ENCODE data around the gene TH. TPM values are rescaled to one million over a fixed set of nuclear protein-coding genes. Genes with fewer than 3 reads are reported as not detected.

TH gene
- total and polyA plus RNA-seq, 2 donors (not counting 1 experiment from before 2014, with no cell fraction given), result not detected

GRCh38 chr11:2212411-2213251 is 41.0 kb upstream of the TH start:
- intact Hi-C loops (cut with micrococcal nuclease), result no loop called here
- no peak overlapping the region for H3K4me3 Mint-ChIP-seq
- TF ChIP-seq EZH2 (IDR thresholded peaks at IDR 0.05; ENCODE audit: borderline replicate concordance, insufficient read depth, low read depth, low read length, poor library complexity, severe bottlenecking) (no peak), CTCF (IDR thresholded peaks at IDR 0.05) (no peak)
- Histone ChIP-seq H3K27me3 (replicated peaks in 1 of 4; ENCODE audit: control extremely low read depth in 1 of 4, control insufficient read depth in 3 of 4, insufficient read depth in 4 of 4, low read length in 3 of 4) (no peaks in the 10 kb centered on the region), H3K4me3 (ENCODE audit: control extremely low read depth in 1 of 5, extremely low read depth in 1 of 5, insufficient read depth in 1 of 5, low read depth in 2 of 5, low read length in 4 of 5) (no peak overlapping the region), H3K9me3 (ENCODE audit: control extremely low read depth in 1 of 3, control insufficient read depth in 2 of 3, insufficient read depth in 1 of 3, low read length in 2 of 3) (peaks cover 0 to 3% (median 0%) of the 10 kb centered on the region in 3 donors), H2AFZ (ENCODE audit: insufficient read depth, low read depth, low read length, poor library complexity, severe bottlenecking) (no peak overlapping the region), H3K4me1 (ENCODE audit: control insufficient read depth in 2 of 2, insufficient read depth in 2 of 2, low read length in 2 of 2) (no peaks in the 10 kb centered on the region), H3K36me3 (replicated peaks in 1 of 2; ENCODE audit: control extremely low read depth in 1 of 2, control insufficient read depth in 1 of 2, extremely low read depth in 1 of 2, insufficient read depth in 2 of 2, low read length in 1 of 2) (no peaks in the 10 kb centered on the region), H3K27ac (ENCODE audit: low read length in 2 of 2) (no peak overlapping the region), H3K9ac (ENCODE audit: low read length) (no peak overlapping the region), H3K79me2 (ENCODE audit: control insufficient read depth, insufficient read depth, low read length) (no peaks in the 10 kb centered on the region), H4K20me1 (ENCODE audit: control insufficient read depth, insufficient read depth, low read length, poor library complexity, severe bottlenecking) (no peaks in the 10 kb centered on the region), H3K4me2 (replicated peaks; ENCODE audit: low read depth, low read length, poor library complexity, severe bottlenecking) (no peak overlapping the region)
- DNase-seq (no peak), ATAC-seq (ENCODE audit: low read depth) (no peak)
- ChIA-PET CTCF (no interaction called here), POLR2A (no interaction called here)
- no peaks in the 10 kb centered on the region for H3K9me3 Mint-ChIP-seq (ENCODE audit: insufficient read depth)
- peaks cover 2% of the 10 kb centered on the region for H3K4me1 Mint-ChIP-seq
- no peak overlapping the region for H3K27ac Mint-ChIP-seq
- H3K27me3 Mint-ChIP-seq, result peaks cover 11% of the 10 kb centered on the region
- 95% methylated on average over 19 of the region's 23 CpGs for WGBS (ENCODE audit: insufficient coverage)
